ENCODE results near the gene LGMN.

GRCh38 chr14:92754966-92755365 lies 6.5 kb upstream of the LGMN start:
- TF ChIP-seq RAD21 (conservative IDR thresholded peaks at IDR 0.05) (no peak), EZH2 (IDR thresholded peaks at IDR 0.05; ENCODE audit: borderline replicate concordance, insufficient read depth, low read length, poor library complexity, severe bottlenecking) (no peak), CTCF (IDR thresholded peaks at IDR 0.05; ENCODE audit: poor library complexity, severe bottlenecking) (no peak)

Measured in neural cell (in vitro differentiated cells).